Islet precursor cell (in vitro differentiated cells): Measurements from ENCODE around the gene ST8SIA2.

Experiments
- DNase-seq: peaks from one replicate; pipeline ENCODE4 v3.0.0-alpha.2; 2018

The ST8SIA2 gene

DNA sequence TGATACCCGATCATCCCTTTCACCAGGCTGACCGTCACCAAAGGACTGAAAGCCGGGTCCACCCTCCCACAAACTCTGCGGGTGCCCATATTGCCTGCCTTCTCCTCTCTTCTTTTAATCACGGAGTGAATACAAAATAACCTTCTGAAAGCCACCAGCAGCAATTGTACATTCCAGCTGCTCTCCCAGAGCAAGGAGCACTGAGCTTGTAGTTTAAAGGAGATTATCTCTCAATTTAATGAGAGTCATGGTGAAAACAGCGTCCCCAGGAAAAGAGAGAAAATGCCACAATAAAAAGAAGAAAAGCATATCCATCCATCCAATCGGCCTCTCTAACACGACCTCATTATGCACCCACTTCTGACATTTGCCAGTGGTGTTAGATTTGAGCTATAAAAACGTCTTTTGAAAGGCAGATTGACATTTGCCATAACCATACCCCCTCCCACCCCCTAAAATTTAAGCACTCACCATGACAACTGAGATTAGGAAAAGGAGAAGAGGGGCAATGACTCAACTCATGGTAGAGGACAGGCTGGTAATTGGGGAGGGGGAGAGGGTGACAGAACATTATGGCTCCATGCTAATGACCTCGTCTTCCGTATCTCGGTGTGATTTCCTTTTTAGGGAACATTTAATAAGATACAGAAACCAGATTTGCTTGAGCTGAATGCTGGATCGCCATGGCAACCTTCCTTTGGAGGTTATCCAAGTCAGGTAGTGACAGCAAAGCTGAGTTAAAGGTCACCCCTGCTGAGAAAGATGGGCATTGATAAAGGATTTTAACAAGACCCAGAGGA is 106.2 kb downstream of the ST8SIA2 start:
- DNase-seq: no peak

DNA sequence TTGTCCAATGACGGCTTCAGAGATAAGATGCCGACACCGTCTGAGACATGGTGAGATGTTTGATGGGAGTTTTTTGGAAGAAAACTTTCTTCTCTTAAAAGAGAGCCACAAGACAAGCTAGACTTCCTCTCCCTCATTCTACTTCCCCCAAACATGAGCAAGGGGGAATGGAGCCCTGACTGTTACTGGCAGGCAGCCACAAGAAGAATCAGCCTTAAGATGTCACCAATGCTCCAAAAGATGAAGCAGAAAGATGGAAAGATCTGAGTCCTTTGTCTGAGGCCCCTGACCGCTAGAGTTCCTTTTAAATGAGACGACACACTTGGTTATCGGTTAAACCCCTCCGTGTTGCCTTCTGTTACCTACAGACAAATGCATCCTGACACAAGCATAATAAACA is 108.7 kb downstream of the ST8SIA2 start:
- no peak for DNase-seq

DNA sequence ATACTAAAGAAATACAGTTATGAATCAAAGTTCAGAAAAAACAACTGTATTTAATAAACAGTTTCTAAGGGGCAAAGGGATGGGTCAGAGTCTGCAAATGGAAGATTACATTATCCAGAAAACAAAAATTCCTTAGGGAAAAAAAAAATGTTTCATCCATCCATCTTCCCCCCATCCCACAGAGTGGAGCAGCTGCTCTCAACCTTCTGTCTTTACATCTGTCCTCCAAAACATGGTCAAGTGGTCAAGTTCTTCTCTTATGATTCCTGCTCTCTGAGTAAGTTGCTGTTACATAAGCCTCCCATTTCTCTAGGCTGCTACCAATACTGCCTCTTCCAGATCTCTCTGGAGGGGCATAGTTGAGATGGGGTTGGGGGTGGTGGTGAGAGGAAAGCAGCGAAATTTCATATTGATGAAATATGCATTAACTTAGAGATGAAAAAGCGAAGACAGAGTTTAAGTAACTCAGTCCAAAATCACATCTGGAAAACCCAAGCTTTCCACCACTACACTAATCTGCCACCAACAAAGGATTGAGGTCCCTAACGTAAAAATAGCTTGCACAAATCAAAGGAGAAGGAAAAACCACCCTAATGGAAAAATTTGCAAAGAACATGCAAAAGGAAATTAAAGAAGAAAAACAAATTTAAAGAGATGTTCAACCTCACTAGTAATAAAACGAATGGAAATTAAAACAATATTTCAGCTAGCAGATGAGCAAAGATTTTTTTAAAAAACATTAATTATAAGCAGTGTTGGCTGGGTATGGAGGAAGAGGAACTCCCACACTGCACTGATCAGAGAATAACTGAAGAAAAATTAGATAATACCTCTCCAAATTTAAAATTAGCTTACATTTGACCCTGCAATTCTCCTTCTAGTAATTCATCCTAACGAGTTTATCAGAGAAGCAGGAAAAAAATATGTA is 109.5 kb downstream of the ST8SIA2 start:
- DNase-seq: no peak

DNA sequence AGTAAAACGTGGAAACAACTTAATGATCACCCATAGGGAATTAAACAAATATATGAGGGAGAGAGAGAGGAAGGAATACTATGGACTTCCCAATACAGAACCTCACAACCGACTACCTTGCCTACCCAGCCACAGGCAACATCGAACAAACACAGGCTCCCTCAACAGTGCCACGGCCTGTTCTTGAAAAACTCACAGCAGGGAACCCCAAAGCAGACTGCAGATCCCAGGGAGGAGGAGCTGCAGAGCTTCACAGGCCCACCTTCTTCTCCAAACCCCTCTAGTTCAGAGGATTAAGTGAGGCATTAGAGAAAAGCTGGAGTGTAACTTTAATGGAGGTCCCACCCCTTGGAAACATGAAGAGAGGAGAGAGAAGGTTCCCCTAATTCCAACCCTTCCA is 110.2 kb downstream of the ST8SIA2 start:
- DNase-seq: no peak

GRCh38 chr15:92505611-92506010 is 111.9 kb downstream of the ST8SIA2 start:
- DNase-seq: no peak

DNA sequence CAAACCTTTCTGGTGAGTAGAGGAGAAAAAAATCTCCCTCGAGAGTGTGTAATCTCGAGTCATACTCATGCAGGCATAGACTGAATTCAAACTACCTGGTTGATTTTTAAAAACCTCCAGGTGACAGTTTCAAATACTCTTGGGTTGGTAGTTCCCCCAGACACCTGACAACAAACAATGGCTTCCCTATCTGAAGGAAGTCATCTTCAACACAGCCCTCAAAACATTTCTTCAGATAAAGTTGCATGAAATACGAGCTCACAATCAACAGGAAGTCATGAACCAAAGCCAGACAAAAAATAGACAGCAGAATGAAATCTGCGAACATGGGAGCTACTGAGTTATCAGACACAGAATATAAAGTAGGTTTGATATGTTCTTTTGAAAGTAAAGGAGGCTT is 112.8 kb downstream of the ST8SIA2 start:
- no peak for DNase-seq

DNA sequence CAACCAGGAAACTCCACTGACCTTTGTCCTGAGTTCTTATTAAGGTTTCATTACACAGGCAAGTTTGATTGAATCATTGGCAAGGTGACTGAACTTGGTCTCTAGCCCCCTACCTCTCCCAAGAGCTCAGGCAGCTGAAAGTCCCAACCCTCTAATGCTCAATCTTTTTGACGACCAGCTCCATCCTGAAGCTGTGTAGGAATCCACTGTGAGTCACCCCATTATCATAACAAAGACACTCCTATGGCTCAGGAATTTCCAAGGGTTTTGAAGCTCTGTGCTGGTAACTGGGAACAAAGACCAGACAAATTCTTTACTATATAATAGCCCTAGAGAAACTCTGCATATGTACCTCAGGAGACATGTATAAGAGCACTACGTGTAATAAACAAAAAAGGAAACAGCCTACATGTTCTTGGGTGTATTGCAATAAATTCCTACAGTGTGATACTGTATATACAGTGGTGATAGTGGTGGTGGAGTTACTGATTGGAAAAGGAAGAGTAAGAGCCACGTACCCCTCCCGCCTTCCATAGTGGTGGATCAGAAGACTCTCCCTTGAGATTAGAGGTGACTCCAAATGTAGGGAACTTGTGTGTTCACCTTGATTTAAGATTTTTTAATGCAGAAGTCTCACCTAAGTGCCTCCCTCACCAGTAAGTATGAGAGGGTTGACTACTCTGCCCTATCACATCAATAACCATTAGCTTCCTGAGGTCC is 116.6 kb downstream of the ST8SIA2 start:
- DNase-seq: peak; percentile 70
